ENCODE results near the gene TMEM260. TPM values are rescaled to one million over a fixed set of nuclear protein-coding genes. Genes with fewer than 3 reads are reported as not detected.
"Not testable (repeated sequence)": the region's sequence is repeated elsewhere in the genome, so short reads cannot be mapped to it uniquely, and the experiment has no call there.

TMEM260 gene
- total RNA-seq, 1 experiment from 2014 or later = 12.3 TPM

GRCh38 chr14:56667290-56667689 is 87.7 kb downstream of the TMEM260 start:
- DNase-seq (ENCODE audit: low read depth) = not testable (repeated sequence)

- no peak for DNase-seq (ENCODE audit: low read depth)
Measured at GRCh38 chr14:56676042-56676441, 96.4 kb downstream of the TMEM260 start.

GRCh38 chr14:56678838-56679237 is 99.2 kb downstream of the TMEM260 start:
- DNase-seq (ENCODE audit: low read depth) = no peak

DNA sequence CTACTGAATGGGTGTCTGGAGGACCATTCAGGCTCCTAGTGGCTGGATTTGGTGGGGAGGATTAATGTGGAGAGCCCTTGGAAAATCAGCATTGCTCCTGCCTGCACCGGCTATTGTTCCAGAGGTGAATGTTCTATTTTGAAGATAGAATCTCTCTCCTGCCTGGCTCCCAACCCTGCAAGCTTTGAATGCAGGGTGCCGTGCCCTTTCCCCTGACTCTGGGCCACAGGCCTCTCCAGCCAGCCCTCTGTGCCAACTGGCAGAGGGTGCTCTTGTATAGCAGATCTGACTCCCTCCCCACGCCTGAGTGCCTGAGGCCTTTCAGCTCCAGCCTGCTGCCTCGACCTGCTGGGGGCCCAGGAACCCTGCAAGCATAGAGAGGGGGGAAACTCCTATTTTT is 106.8 kb downstream of the TMEM260 start:
- peak; percentile 45 for DNase-seq (ENCODE audit: low read depth)

DNA sequence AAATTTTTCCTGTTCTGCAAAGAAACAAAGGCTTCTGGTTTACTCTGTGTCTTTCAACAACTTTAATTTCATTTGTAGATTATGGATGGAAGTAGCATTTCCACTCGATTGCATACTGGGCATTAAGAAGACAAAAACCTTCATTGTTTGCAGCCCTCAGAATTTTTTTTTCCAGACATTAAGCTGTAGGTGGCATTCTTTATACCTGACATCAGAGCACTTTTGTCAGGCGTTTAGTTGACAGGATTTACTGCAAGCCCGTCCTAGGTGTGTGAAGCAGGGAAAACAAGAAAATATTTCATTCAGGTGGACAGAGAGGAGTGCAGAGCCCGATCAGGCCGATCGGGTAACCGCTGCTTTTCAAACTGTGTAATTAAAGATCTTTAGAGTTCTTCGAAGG is 107.5 kb downstream of the TMEM260 start:
- DNase-seq (ENCODE audit: low read depth) = no peak

DNA sequence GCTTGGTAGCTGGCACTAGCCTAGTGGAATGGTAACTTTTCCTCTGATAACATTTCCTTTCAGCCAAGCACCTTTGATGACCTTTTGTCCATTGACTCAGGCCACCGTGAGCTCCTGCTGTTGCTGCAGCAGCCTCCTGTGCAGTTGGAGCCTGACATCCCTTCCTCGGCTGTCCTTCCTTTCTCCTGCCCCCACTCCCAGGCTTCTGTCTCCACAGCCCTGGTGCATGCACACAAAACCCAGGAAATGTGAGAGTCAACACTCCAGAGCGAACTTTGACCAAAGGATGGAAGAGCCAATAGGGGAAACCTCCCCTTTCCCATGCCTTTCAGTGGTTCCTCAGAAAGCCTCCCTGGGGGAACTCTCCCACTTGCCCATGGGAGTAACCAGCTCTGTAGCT is 115.0 kb downstream of the TMEM260 start:
- DNase-seq (ENCODE audit: low read depth) = no peak

- DNase-seq (ENCODE audit: low read depth) = not testable (repeated sequence)
Measured at GRCh38 chr14:56695216-56695615, 115.6 kb downstream of the TMEM260 start.

Other genes with a start within 250 kb of the TMEM260 start
- 2.5 and 4.5 TPM in 2 replicates for gene OTX2, start 230.7 kb downstream of the TMEM260 start, total RNA-seq (2014; rRNA removed; shearing (Covaris generic))